ENCODE measurements around the gene POMC.
"Not testable (repeated sequence)": the region's sequence is repeated elsewhere in the genome, so short reads cannot be mapped to it uniquely, and the experiment has no call there.

Gene POMC

DNA sequence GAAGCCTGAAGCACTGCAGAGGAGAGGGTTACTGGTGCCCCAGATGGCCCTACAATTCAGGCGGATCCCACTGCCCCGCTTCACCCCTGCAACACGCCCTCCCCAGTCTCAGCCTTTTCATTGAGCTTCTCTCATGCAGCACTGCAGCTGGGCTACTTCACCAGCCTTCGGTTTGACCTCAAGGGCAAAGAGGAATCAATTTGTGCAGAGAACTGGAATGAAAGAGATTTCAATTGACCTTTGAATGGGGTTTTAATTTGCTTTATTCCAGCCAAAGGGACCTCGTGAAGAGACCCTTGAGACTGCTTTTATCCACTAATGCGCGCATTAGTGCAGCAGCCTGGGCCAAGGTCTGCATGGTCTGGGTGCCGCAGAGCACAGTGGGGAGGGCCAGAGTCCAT lies 8.8 kb upstream of the POMC start:
- in situ Hi-C loops (cut with HindIII; ENCODE audit: low sequenced_read_pairs): no loop called here

DNA sequence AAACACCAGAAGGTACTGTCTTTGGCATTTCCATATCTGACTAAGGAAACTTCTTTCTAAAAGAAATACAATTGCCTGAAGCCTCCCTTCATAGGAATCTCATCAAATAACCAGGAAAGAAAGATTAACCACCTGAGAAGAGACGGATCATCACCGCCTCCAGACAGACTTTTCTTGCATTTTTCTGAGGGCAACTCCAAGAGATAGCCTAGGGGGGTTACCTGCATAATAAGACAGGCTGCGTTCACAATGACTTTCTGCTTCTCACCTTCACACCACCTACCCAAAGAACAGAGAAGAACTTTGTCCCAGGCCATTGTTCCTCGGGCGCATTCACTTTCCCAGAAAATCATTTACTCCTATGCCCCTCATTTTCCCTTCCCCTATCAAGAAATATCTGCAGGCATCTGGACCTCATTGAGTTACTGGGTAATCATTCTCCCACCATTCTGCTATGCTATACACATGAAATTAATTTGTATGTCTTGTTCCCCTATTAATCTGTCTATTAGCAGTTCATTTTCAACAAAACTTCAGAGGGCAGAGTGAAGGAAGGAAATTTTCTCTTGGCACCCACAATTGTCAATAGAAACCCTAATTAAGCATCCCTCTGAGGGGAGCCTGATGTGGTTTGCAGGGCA lies 8.3 kb upstream of the POMC start:
- in situ Hi-C loops (cut with HindIII; ENCODE audit: low sequenced_read_pairs): no loop called here

DNA sequence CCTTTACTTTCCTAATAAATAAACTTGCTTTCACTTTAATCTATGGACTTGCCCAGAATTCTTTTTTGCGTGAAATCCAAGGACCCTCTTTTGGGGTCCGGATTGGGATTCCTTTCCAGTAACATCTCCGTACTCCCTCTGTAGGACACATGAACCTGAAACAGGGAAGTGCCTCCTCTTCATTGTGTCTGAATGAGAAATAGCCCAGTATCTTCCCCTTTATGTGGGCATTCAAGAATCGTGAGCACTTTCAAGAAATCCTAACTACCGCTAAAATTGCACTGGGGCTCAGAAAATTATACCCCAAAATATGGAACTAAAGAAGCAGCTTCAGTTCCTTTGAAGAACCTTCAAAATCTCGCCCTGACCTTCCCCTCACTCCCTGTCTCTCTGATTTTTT lies 7.8 kb upstream of the POMC start:
- in situ Hi-C loops (cut with HindIII; ENCODE audit: low sequenced_read_pairs): no loop called here

DNA sequence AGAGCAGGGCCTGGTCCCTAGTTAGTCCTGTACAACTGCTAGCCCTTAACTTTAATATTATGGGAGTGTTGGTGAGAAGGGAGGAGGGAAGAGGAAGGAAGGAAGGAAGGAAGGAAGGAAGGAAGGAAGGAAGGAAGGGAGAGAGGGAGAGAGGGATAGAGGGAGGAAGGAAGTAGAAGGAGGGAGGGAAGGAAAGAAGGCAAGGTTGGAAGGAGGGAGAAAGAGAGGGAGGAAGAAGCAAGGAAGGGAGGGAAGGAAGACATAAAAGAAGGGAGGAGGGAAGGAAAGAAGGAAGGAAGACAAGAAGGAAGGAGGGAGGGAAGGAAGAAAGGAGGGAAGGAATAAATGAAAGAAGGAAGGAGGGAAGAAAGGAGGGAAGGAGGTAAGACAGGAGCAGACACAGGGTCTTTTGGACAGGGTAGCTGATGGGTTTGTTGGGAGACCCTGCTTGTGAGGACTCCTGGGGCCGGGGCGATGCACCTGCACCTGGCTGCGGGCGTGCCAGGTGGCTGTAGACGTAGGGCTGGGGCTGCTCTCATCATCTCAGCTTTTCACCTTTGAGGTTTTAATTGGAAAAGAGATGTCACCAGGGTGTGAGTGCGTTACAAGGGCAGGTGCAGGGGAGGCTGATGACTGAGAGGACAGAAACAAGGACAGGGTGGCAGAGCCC lies 5.9 kb upstream of the POMC start:
- in situ Hi-C loops (cut with HindIII; ENCODE audit: low sequenced_read_pairs): no loop called here

DNA sequence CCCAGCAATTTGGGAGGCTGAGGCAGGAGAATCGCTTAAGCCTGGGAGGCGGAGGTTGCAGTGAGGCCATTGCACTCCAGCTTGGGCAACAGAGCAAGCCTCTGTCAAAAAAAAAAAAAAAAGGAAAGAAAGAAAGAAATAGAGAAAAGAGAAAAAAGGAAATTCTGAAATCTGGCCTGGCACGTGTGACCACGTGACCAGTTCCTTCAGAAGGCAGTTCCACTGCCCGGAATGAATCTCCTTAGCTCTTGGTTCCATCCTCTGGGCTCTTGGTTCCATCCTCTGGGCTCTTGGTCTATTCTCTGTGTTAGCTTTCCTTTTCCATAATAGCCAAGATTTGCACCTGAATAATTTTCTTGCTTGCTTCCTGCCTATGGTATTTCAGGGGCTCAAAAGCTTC lies 5.3 kb upstream of the POMC start:
- in situ Hi-C loops (cut with HindIII; ENCODE audit: low sequenced_read_pairs): no loop called here

DNA sequence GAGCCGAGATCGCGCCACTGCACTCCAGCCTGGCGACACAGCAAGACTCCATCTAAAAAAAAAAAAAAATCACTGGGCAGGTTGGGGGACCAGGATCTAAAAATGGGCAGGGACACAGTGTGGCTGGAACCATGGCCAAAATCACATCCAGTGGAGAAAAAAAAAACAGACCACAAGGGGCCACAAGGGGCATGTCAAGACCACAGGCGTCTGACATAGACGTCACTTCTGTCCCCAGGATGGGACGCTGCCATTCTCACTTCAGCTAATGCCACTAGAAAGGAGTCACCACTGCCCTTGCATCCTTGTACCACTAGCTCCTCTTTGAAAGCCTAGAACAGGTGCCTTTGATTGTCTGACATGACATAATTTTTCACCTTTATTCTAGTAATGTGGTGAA lies 2.5 kb upstream of the POMC start:
- in situ Hi-C loops (cut with HindIII; ENCODE audit: low sequenced_read_pairs): no loop called here

DNA sequence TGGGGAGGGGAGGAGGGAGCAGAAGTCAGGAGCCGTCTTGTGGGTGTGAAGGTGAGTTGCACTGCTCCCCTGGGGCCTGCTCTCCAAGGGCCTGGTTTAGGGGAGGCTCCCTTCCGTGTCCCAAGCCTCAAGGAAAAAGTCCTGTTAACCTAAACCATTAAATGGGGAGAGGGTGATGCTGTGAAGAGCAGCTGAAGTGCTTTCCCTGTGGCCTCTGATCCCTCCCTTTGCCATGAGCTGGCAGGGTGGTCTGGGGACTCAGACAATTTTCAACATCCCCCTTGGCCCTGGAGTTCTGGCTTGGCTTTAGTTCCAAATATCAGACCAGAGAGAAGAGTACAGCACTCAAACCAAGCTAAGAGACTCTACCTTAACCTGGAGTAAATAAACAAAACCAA lies 692 bp upstream of the POMC start:
- in situ Hi-C loops (cut with HindIII; ENCODE audit: low sequenced_read_pairs): no loop called here

DNA sequence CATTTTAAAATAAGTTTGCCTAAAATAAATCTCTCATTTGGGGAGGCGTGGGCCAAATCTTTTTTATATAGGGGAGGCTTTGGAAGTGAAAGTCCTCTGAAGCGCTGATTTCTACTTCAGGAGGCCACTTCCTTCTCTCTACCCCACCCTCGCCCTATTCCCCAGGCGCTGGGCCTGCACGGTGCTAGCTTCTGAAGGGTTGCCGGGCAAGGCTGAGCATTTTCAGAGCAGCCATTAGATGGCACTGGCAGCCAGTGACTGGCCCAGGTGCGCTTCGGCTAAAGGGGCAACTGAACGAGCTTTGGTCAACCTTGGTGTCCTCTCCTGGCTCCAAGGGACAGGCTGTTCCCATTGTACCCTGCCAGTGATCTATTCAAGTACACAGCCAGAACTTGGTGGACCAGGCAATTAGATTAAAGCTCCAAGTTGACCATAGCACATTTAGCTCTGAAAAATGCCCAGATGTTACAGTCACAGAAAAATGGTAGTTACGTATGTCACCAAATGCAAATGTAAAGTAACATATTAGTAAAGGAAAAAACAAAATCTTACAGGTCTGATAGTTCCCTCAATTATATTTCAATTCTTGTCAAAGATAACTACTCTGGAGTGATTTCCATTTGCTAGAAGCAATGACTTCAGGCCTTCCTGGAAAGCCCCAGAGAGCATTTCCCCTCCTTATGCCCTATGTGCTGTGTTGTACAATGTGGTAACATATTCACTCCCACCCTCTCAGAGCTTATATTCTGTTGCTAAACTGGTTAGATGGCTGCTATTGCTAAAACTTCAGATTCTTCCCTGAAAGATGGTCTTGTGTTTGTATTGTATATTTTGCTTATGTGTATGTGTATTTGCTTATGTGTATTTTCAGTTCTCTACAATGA lies 2.1 kb downstream of the POMC start:
- in situ Hi-C loops (cut with HindIII; ENCODE audit: low sequenced_read_pairs): no loop called here

DNA sequence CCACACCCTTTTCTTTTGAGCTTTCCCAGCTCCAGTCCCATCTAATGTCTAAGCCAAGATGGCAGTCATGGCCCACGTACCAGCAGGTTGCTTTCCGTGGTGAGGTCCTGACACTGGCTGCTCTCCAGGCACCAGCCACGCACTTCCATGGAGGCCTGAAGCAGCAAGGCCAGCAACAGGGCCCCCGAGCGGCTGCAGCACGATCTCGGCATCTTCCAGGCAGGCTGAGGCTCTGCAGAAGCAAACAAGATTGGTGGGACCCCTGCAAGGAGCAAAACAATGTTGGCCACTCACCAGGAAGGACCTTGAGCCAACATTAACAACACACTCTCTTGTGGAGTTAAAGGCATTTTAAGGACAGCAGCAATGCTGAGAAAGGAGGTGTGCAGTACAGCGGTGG lies 3.8 kb downstream of the POMC start:
- in situ Hi-C loops (cut with HindIII; ENCODE audit: low sequenced_read_pairs): no loop called here

DNA sequence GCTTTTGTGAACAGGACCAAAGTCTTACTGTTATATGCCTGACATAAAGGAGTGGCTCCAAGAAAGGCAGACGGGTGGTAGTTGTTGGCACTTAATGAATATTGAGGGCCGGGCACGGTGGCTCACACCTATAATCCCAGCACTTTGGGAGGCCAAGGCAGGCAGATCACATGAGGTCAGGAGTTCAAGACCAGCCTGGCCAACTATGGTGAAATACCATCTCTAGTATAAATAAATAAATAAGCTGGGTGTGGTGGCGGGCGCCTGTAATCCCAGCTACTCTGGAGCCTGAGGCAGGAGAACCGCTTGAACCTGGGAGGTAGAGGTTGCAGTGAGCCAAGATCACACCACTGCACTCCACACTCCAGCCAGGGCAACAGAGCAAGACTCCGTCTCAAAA lies 6.3 kb downstream of the POMC start:
- in situ Hi-C loops (cut with HindIII; ENCODE audit: low sequenced_read_pairs): not testable (repeated sequence)

DNA sequence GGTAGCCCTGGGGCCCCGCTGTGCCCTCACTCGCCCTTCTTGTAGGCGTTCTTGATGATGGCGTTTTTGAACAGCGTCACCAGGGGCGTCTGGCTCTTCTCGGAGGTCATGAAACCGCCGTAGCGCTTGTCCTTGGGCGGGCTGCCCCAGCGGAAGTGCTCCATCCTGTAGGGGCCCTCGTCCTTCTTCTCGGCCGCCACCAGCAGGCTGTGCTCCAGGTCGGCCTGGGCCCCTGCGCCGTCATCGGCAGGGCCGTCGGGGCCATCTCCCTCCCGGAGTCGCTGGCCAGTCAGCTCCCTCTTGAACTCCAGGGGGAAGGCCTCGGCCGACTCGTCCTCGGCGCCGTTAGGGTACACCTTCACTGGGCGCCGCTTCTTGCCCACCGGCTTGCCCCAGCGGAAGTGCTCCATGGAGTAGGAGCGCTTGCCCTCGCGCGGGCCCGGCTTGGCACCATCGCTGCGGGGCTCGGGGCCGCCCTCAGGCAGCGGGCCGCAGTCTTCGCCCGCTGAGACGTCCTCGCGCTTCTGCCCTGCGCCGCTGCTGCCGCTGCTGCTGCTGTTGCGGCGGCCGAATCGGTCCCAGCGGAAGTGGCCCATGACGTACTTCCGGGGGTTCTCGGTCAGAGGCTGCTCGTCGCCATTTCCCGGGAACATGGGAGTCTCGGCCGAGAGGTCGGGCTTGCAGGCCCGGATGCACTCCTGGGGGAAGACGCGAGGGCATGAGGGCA lies 7.2 kb downstream of the POMC start:
- in situ Hi-C loops (cut with HindIII; ENCODE audit: low sequenced_read_pairs): no loop called here

DNA sequence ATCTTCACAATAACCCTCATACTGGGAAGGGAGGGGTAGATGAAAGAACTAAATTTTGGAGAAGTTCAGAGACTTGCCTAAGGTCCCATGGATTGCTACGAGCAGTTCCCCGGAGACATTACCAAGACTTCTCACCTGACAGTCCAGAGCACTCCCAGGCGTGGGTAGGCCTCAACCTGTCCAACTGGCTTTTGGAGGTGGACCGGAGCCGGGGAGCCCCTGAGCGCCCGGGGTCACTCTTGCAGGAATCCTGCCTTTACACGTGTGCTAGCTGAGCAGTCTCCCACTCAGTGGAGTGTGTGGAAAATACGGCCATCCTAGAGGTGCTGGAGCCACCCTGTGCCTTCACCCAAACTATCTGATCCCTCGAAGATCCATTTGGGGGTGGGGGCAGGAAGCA lies 8.0 kb downstream of the POMC start:
- in situ Hi-C loops (cut with HindIII; ENCODE audit: low sequenced_read_pairs): no loop called here

DNA sequence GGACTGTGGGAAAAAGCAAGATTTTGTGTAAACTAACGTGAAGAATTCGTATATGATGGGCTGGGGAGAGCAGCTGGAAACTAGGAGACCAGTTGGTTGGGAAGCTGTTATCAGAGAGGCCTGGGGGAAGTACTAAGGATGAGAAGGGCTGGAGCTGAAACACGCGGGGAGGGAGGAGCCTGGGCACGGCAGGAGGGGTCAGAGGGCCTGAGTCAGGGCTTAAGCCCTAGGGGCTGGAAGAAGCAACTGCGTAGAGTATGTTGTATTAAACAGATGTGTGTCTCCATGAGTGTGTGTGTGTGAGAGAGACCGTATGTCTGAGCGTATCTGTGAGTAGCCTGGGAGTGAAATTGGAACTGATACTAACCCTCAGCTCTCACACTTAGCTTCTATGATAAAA lies 8.4 kb downstream of the POMC start:
- in situ Hi-C loops (cut with HindIII; ENCODE audit: low sequenced_read_pairs): no loop called here

DNA sequence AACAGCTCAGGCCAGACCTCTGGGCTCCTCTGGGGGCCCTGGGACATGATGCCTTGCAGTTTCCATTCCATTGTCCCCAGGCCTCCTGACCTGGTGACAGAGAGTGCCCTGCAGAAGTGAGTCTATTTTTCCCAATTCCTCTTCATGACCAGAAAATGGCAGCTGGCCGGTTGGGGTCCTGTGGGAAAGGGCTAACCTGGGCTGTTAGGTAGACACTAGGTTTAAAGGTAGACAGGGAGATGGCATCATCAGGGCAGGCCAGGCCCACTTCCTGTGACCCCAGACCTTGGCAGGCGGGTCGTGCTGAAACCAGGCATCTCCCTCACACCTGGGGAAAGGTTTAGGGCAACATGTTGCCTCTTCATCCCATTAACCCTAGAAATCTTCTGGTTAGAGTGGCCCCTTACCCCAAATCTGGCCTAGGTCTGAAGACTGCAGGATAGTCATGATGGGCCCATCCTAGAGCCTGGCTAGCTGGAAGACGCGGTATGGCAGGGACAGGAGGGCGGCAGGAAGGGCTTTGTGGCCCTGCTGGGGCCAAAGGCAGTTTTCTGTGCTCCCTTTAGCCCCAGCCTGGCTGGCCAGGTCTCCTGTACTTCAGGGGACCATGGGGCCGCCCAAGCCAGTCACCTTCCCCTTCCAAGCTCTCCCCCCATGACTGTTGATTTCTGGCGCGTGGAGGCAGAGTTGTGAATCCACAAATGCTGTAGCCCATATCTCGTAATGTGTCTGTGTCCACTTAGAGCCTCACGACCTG lies 10.1 kb downstream of the POMC start:
- in situ Hi-C loops (cut with HindIII; ENCODE audit: low sequenced_read_pairs): no loop called here

DNA sequence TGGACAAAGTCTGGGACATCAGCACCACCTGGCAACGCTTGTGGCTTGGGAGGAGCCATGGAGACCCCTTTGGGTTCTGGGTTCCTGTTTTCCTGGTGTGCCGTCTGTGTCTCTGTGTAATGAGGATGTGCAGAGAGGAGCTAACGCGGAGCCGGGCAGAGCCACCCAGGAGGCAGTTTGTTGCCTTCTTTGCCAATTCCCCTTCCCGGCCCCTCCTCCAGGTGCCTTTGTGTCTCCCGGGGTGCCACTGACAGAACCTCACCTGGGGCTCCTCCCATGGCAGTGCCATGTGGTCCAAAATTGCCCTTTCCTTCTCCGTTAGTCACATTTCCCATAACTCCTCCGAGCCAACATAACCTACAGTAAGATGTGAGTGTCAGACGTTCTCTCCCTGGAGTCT lies 13.0 kb downstream of the POMC start:
- in situ Hi-C loops (cut with HindIII; ENCODE audit: low sequenced_read_pairs): no loop called here

DNA sequence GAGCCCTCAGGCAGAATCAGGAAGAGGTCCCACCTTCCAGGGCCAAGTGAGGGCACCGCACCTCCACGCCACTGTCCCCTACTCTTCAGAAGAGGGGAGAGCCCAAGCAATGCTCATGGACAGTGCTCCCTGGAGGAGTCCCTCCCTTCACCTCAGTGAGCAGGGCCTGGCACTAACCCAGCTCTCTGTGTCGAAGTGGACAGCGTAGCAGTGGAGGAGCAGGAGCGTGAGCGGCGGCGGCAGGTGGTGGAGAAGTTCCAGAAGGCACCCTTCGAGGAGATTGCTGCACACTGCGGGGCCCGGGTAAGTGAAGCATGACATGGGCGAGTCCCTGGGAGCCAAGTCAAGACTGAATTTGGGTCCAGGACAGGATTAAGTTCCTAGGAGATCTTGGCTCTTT lies 16.7 kb downstream of the POMC start:
- in situ Hi-C loops (cut with HindIII; ENCODE audit: low sequenced_read_pairs): no loop called here

DNA sequence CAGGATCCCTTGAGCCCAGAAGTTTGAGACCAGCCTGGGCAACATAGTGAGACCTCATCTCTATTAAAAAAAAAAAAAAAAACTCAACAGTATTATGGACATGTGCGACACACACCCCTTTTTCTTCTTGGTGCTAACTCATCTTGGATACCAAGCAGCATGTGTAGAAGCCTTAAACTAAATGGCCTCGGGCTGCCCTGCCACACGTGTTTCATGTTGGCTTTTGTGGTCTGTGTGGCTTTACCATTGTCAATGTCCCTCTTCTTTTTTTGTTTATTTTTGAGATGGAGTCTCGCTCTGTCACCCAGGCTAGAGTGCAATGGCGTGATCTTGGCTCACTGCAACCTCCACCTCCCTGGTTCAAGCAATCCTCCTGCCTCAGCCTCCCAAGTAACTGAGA lies 17.4 kb downstream of the POMC start:
- in situ Hi-C loops (cut with HindIII; ENCODE audit: low sequenced_read_pairs): not testable (repeated sequence)

DNA sequence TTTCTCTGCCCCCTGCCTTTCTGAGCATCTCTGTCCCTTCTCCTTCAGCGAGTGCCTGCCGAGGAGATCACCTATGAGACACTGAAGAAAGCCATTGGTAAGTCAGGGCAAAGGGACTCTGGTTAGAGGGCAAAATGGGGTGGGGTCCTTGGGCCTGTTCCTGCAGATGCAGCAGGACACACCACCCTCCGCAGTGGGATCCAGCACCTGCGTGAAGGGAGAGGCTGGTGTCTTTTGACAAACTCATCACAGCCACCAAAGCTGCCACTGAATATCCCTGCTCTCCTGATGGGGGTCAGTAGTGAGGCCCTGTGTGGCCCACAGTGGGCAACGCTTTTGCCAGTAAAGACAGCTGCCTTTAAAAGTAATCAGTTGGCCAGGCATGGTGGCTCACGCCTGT lies 18.7 kb downstream of the POMC start:
- in situ Hi-C loops (cut with HindIII; ENCODE audit: low sequenced_read_pairs): no loop called here

DNA sequence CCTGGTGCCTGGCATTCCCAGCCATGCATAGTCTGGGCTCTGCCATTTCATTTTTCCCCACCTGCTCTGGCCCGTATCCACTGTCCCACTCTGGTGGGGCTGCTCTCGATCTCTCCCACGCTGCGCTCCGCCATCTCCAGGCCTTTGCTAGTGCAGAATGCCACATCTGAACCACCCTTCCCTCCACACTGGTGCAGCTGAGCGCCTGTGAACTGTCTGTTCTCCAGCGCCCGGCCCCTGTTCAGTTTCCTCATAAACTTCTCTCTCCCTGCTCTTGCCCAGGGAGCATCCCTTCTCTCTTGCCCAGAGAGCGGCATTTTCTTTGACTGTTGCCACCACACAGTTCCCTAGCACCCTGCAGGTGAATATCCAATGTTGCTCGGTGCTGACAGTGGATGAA lies 21.5 kb downstream of the POMC start:
- in situ Hi-C loops (cut with HindIII; ENCODE audit: low sequenced_read_pairs): no loop called here

DNA sequence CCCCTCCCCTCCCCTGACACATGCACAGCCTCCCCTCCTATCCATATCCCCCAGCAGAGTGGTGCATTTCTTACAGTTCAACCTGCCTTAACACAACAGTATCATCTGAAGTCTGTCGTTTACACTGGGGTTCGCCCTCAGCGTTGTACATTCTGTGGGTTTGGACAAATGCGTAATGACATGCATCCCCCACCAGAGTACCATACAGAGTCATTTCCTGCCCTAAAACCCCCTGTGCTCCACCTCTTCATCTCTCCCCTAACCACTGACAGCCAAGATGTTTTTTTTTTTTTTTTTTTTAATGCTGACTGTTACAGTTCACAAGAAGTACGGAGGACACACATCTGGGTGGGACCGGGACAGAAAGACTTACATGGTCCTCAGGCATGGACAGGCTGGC lies 22.6 kb downstream of the POMC start:
- in situ Hi-C loops (cut with HindIII; ENCODE audit: low sequenced_read_pairs): no loop called here

DNA sequence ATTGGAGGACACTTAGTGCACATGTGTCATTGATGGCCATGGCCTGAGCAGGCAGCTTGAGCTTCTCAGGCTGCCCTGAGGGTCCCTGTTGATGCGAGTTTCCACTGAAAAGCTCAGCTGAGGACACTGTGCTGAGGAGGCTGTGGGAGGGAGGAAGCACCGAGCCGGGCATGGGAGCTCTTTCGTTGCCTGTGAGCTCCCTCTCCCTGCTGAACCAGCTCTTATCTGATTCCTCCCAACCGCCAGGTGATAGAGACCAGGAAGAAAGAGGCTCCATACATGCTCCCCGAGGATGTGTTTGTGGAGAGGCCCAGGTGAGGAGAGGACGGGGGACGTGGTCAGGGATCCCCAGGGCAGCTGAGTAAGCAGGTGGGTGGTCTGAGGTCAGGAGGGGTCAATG lies 27.3 kb downstream of the POMC start:
- in situ Hi-C loops (cut with HindIII; ENCODE audit: low sequenced_read_pairs): no loop called here

All from endothelial cell of hepatic sinusoid (primary cell).